Activated naive CD8-positive, alpha-beta T cell treated with anti-CD3 and anti-CD28 coated beads, Interleukin-2, amount 10 ng/mL, durations not matched to agents 7 days and 5 days (primary cell): ENCODE measurements around the gene SSPN. TPM values are rescaled to one million over a fixed set of nuclear protein-coding genes. Genes with fewer than 3 reads are reported as not detected.

ENCODE experiments used
- ATAC-seq: fragments of 150-1000 bp; cut with Tn5 transposase; one replicate; pipeline ENCODE4 v1.10.0; 2021; ENCODE audit warnings: low read depth, moderate library complexity
- POLR2A ChIA-PET: fragments of 350-600 bp; sonication (Branson Sonifier 250); formaldehyde crosslinking; loops from one replicate; lab custom pipeline; 2021; ENCODE audit warnings: antibody characterized with exemption; lab: Charles Lee
- DNase-seq: peaks from one replicate; pipeline ENCODE4 v3.0.0; 2021
- H3K27ac Mint-ChIP-seq: one replicate; pipeline ENCODE4 v1.8.0; 2022; ENCODE audit warnings: mild to moderate bottlenecking, mixed read lengths
- H3K27me3 Mint-ChIP-seq: one replicate; pipeline ENCODE4 v1.8.0; 2022; ENCODE audit warnings: mild to moderate bottlenecking, moderate library complexity, mixed read lengths
- H3K36me3 Mint-ChIP-seq: one replicate; pipeline ENCODE4 v1.8.0; 2021; ENCODE audit warnings: mild to moderate bottlenecking, mixed read lengths
- H3K4me1 Mint-ChIP-seq: one replicate; pipeline ENCODE4 v1.8.0; 2021; ENCODE audit warnings: mixed read lengths
- H3K4me3 Mint-ChIP-seq: one replicate; pipeline ENCODE4 v1.8.0; 2022; ENCODE audit warnings: mild to moderate bottlenecking, moderate library complexity, mixed read lengths
- H3K9me3 Mint-ChIP-seq: one replicate; pipeline ENCODE4 v1.8.0; 2021; ENCODE audit warnings: mixed read lengths
- total RNA-seq, 2 experiments: library from RNA; stranded (reverse); gene quantifications; one replicate each; pipeline ENCODE4 v1.2.3, GENCODE V29; 2021

Gene SSPN
- total RNA-seq, 2 experiments from 2014 or later = not detected

DNA sequence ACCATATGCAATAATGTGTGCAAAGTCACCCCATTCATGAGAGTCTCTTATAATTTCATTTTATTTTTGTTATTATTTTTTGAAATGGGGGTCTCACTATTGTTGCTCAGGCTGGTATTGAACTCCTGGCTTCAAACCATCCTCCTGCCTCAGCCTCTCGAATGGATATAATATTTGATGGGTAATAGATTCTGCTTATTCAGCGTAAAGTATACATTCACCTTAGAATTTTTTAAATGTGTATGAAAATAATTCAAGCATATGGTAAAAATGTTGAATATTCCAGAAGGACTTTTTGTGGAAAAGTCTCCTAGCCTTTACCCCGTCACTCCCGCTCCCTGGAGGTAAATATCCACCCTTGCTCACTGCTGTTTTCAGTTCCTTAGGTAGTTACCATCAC, 23.4 kb upstream of the SSPN start:
- ATAC-seq = no peak
- no peak overlapping the region for H3K27ac Mint-ChIP-seq
- no peak overlapping the region for H3K4me3 Mint-ChIP-seq
- POLR2A ChIA-PET = no interaction called here
- H3K27me3 Mint-ChIP-seq = peaks cover 35% of the 10 kb centered on the region
- no peaks in the 10 kb centered on the region for H3K9me3 Mint-ChIP-seq
- no peaks in the 10 kb centered on the region for H3K36me3 Mint-ChIP-seq
- no peak for DNase-seq
- no peaks in the 10 kb centered on the region for H3K4me1 Mint-ChIP-seq

DNA sequence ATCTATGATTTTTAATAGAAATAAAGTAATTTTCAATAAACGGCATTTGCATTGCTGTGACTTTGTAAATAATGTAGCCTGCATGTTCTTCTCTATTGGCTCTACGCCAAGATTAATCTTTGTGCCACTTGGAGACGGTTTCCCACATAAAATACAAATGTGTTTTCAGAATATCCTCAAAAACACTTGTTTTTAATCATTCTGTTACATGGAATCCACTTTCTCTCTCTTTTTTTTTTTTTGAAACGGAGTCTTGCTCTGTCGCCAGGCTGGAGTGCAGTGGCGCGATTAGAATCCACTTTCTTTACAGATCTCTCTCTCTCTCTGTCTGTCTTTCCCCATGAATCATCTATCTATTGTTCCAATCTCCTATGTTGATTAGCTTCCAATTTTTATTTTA, 22.8 kb upstream of the SSPN start:
- Mint-ChIP-seq H3K4me3 (no peak overlapping the region), H3K27me3 (peaks cover 32% of the 10 kb centered on the region), H3K36me3 (no peaks in the 10 kb centered on the region), H3K4me1 (no peaks in the 10 kb centered on the region), H3K27ac (no peak overlapping the region), H3K9me3 (no peaks in the 10 kb centered on the region)
- no peak for ATAC-seq
- DNase-seq = no peak
- POLR2A ChIA-PET = no interaction called here

DNA sequence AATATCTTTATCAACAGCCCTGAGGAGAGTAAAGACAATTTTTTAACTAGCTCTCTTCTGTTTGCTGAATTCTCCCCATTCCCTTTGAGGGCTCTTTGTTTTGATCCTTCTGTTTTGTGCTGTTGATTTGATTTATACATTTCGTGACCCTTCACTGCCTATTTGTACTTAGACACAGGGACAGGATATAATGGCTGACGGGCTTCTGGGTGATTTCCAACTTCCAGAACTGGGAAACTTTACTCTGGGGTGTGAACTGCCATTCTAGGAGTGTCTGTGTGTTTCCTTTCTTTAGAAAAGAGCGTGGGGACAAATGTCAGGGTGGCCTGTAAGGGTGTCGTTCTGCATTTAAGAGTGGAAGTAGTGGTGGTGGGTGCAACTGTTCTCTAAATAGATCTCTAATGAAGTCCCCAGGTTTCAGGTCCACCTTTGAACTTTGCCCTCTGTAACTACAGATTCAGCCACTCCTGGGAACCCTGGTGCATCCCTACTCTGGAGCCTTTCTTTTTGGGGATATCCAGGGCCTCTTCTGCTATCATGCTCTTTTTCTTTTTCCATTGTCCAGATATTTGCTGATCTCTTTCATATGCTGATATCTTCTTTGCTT, 22.3 kb upstream of the SSPN start:
- POLR2A ChIA-PET = no interaction called here
- Mint-ChIP-seq H3K27me3 (peaks cover 27% of the 10 kb centered on the region), H3K36me3 (no peaks in the 10 kb centered on the region), H3K27ac (no peak overlapping the region), H3K4me1 (no peaks in the 10 kb centered on the region), H3K4me3 (no peak overlapping the region), H3K9me3 (no peaks in the 10 kb centered on the region)
- ATAC-seq = no peak
- DNase-seq = no peak

DNA sequence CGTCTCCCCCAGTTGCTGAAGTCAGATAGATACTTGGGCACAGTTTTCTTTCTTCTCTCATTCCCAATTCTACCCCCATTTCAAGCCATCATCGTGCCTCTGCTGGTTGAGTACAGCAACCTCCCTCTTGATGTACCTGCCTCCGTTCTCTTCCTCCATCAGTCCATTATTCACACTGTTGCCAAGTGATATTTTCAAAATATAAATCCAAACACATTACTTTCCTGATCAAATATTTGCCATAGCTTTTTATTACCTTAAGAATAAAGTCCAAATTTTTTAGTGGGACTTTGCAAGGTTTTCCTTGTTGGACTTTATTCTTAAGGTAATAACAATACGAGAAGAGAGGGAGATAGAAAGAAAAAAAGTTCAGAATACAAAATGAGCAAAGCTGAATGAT, 18.6 kb upstream of the SSPN start:
- Mint-ChIP-seq H3K4me3 (no peak overlapping the region), H3K4me1 (no peaks in the 10 kb centered on the region), H3K27me3 (peaks cover 28% of the 10 kb centered on the region), H3K36me3 (no peaks in the 10 kb centered on the region), H3K9me3 (no peaks in the 10 kb centered on the region), H3K27ac (no peak overlapping the region)
- no peak for ATAC-seq
- no peak for DNase-seq
- POLR2A ChIA-PET = no interaction called here

DNA sequence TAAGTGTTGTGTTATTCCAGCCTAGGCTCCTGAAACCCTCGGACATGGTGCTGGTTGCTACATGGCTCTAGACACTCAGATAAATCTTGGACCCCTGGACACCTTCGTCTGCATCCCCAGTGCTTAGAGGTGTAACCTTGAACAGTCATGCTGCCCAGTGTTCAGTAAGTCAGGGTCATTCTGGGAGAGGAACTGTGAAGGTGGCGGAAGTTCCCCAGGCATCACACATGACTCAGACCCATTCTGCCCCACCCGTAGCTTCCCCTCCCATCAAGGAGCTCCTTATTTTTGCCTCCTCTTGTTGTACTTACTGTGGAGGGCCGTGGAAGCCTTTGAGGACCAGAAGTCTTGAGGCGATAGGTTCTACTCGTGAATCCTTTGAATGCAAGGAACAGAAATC, 18.1 kb upstream of the SSPN start:
- no peak overlapping the region for H3K27ac Mint-ChIP-seq
- H3K9me3 Mint-ChIP-seq = no peaks in the 10 kb centered on the region
- H3K36me3 Mint-ChIP-seq = no peaks in the 10 kb centered on the region
- ATAC-seq = no peak
- no peaks in the 10 kb centered on the region for H3K4me1 Mint-ChIP-seq
- DNase-seq = no peak
- H3K27me3 Mint-ChIP-seq = peaks cover 28% of the 10 kb centered on the region
- POLR2A ChIA-PET = no interaction called here
- no peak overlapping the region for H3K4me3 Mint-ChIP-seq

DNA sequence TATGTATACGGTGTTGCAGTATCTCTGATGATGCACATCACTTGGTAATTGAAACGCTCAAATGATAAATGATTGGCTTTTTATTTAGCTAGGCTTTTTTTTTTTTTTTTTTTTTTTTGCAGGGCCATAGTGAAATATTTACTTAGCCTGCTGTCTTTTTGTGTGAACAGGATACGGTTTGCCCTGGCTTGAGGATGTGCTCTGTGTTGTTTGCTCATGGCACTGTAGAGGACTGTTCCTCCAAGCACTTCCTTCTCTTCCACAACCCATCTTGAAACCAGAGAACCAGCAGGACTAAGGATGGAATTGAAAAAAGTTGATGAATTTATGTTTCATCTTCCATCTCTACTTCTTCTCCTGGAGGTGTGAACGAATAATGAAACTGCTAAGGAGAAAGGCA, 15.5 kb upstream of the SSPN start:
- Mint-ChIP-seq H3K27me3 (peaks cover 31% of the 10 kb centered on the region), H3K36me3 (no peaks in the 10 kb centered on the region), H3K27ac (no peak overlapping the region), H3K4me1 (no peaks in the 10 kb centered on the region), H3K9me3 (no peaks in the 10 kb centered on the region), H3K4me3 (no peak overlapping the region)
- POLR2A ChIA-PET = no interaction called here
- DNase-seq = no peak
- ATAC-seq = no peak

DNA sequence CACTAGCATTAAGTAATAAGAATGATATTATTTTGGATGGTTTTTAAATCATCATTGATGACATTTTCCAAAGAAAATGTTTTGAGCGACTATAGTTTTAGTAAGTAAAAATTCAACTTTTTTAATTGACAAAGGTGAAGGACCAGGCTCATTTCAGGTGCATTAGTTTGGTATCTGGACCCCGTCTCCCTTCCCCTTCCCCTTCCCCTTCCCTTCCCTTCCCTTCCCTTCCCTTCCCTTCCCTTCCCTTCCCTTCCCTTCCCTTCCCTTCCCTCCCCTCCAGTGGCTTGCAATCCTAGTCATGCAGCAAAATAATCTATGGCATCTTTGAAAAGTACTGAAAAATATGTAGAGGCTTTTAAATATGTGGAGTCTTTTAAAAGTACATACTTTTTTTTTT, 13.0 kb upstream of the SSPN start:
- H3K27me3 Mint-ChIP-seq = peaks cover 38% of the 10 kb centered on the region
- POLR2A ChIA-PET = no interaction called here
- no peaks in the 10 kb centered on the region for H3K9me3 Mint-ChIP-seq
- ATAC-seq (no peak), DNase-seq (no peak)
- no peak overlapping the region for H3K4me3 Mint-ChIP-seq
- H3K36me3 Mint-ChIP-seq = no peaks in the 10 kb centered on the region
- H3K4me1 Mint-ChIP-seq = no peaks in the 10 kb centered on the region
- no peak overlapping the region for H3K27ac Mint-ChIP-seq

DNA sequence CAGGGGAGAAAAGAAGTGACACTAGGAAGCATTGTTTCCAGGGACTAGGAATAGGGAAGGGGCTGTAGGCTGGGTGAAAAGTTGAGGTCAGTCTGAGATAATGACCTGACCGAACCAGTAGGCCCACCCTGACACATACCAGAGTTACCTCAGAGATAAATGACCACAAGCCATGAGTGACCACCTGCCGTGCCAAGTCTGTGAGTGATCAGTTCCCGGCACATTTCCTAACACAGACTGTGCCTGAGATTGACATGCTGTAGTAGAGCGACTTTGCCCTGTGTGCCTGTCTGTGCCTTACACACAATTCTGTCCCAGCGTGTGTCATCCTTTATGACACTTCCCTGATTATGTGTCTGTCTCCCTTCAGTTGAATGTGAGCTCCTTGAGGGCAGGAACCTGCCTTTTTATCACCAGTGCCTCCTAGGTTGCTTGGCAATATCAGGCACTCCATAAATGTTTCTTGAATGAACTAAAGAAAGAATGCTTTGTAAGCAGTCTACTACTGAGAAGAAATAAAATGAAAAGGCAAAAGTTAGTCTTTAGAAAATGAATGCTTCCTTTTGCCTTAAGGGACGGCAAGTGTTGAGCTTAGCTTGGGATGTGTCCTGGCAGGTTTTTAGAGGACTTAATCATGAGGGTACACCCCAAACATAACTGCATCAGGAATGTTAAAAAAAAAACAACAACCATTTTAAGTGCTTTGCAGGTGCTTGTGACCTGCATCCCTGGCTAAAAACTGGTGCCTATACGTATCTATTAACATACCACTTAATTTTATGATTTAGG, 9.6 kb upstream of the SSPN start:
- no peaks in the 10 kb centered on the region for H3K36me3 Mint-ChIP-seq
- POLR2A ChIA-PET = no interaction called here
- no peaks in the 10 kb centered on the region for H3K9me3 Mint-ChIP-seq
- no peak for ATAC-seq
- no peaks in the 10 kb centered on the region for H3K4me1 Mint-ChIP-seq
- H3K27ac Mint-ChIP-seq = no peak overlapping the region
- peaks cover 47% of the 10 kb centered on the region for H3K27me3 Mint-ChIP-seq
- no peak for DNase-seq
- H3K4me3 Mint-ChIP-seq = no peak overlapping the region

DNA sequence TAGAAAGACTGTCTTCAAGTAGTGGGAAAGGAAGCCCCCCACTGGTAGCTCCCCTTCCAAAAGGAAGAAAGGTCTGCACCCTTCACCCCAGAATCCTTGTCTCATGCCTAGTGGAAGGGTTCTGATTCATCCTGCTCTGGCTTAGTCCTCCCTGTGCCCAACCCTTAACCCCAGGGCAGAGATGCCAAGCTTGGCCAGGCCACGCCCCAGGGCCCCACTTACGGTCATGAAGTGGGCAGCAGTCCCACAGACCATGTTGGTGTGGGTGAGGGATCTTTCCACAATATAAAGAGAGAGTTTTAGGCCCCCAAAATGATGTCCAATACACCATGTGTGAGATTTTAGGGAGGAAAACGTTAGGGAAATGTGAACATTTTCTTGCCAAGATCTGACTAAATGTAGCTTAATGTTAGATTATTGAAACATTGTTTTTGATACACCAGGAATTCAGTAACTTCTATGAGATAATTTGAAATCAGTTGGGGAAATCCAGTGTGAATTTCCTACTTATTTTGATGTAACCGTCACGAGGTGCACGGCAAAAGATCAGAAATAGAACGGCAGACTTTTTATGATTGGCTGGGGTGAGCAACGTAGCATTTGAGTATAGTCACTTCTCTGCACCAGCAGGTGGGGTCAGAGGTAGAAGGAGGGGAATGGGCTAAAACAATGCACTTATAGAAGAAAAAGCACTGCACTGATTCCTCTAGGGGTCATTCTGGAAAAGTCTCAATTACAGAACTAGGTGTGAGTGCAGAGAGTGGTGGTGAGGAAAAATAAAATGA, 8.2 kb upstream of the SSPN start:
- no peaks in the 10 kb centered on the region for H3K4me1 Mint-ChIP-seq
- H3K4me3 Mint-ChIP-seq = no peak overlapping the region
- POLR2A ChIA-PET = no interaction called here
- ATAC-seq (no peak), DNase-seq (no peak)
- H3K36me3 Mint-ChIP-seq = no peaks in the 10 kb centered on the region
- no peaks in the 10 kb centered on the region for H3K9me3 Mint-ChIP-seq
- H3K27me3 Mint-ChIP-seq = peaks cover 52% of the 10 kb centered on the region
- H3K27ac Mint-ChIP-seq = no peak overlapping the region

DNA sequence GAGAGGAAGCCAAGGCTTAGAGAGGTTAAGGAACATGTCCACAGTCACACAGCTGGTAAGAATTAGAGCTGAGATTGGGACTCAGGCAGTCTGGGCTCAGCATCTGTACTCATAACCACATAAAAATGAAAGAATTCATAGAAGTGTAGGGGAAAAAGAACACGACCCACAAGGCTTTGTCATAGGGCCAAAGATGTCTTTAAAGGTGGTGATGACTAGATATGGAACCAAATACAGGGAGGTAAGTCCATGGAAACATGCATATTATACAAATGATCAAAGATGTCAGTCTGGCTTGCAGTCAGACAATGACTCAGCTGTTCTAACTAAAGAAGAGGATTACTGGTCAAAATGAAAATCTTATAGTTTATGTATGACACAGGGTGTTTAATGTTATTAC, 7.2 kb upstream of the SSPN start:
- DNase-seq = no peak
- no peak for ATAC-seq
- Mint-ChIP-seq H3K27ac (no peak overlapping the region), H3K4me1 (no peaks in the 10 kb centered on the region), H3K36me3 (no peaks in the 10 kb centered on the region), H3K4me3 (no peak overlapping the region), H3K27me3 (peaks cover 56% of the 10 kb centered on the region), H3K9me3 (no peaks in the 10 kb centered on the region)
- POLR2A ChIA-PET = no interaction called here

DNA sequence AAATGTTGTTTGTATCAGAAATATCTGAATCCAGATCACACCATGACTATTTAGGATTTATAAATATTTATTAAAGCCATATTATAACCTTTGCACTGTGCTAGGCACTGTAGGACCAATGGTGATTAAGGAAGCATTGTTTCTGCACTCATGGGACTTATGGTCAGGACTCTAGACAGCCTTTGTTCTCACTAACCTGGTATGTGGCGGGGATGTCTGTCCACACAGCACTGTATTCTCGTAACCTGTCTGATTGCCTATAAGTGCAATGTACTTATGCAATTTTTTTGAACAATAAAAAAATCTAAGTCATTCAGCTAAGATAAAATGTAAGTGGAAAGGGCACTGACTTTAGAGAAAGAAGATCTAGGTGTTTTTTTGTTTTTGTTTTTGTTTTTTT, 6.7 kb upstream of the SSPN start:
- ATAC-seq = no peak
- H3K9me3 Mint-ChIP-seq = no peaks in the 10 kb centered on the region
- H3K27me3 Mint-ChIP-seq = peaks cover 53% of the 10 kb centered on the region
- H3K4me3 Mint-ChIP-seq = no peak overlapping the region
- no peak for DNase-seq
- POLR2A ChIA-PET = no interaction called here
- H3K36me3 Mint-ChIP-seq = no peaks in the 10 kb centered on the region
- H3K27ac Mint-ChIP-seq = no peak overlapping the region
- H3K4me1 Mint-ChIP-seq = no peaks in the 10 kb centered on the region

DNA sequence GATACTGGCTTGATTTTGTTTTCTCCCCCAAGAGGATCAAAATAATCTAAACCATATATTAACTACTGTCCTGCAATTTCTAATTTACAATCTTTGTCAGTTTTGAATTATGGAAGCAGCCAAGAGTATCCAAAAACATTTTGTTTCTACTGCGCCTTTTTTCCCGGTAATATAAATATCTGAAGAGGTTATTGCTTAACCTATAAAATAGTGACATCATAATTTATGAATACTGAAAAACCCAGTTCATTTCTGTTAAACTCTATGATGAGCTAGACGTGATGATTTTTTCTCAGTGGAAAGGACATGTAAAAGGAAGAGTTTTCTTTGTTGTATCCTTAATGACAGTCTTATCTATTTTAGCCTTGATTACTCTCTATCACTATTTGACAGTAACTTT, 3.2 kb upstream of the SSPN start:
- H3K27me3 Mint-ChIP-seq = peaks cover 70% of the 10 kb centered on the region
- peaks cover 5% of the 10 kb centered on the region for H3K4me1 Mint-ChIP-seq
- POLR2A ChIA-PET = no interaction called here
- DNase-seq (no peak), ATAC-seq (no peak)
- H3K27ac Mint-ChIP-seq = no peak overlapping the region
- H3K36me3 Mint-ChIP-seq = no peaks in the 10 kb centered on the region
- no peaks in the 10 kb centered on the region for H3K9me3 Mint-ChIP-seq
- no peak overlapping the region for H3K4me3 Mint-ChIP-seq

DNA sequence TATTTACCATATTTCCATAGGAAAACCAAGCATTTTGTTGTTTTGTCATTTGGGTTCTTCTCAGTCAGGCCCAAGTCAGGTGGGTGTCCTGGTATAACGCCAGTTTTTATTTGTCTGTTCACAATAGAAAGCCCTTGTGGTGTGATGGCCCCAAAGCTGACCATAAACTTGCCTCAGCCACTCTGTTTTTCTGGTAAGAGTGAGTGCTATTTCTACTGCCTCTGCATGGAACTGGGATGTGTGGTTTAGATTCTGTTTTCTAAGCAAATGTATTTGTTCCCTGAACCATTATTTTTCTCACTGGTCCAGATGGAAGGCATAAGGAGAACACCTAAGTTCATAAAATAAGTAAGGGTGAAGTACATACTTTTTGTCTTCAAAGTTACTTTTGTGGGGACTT, 1.8 kb upstream of the SSPN start:
- ATAC-seq (no peak), DNase-seq (no peak)
- no peak overlapping the region for H3K4me3 Mint-ChIP-seq
- no peaks in the 10 kb centered on the region for H3K9me3 Mint-ChIP-seq
- H3K4me1 Mint-ChIP-seq = peaks cover 5% of the 10 kb centered on the region
- H3K27ac Mint-ChIP-seq = no peak overlapping the region
- H3K36me3 Mint-ChIP-seq = no peaks in the 10 kb centered on the region
- POLR2A ChIA-PET = no interaction called here
- H3K27me3 Mint-ChIP-seq = peaks cover 78% of the 10 kb centered on the region
